BJ (cell line): ENCODE data around the gene COL6A1. TPM values are rescaled to one million over a fixed set of nuclear protein-coding genes. Genes with fewer than 3 reads are reported as not detected.

Source experiments
- CTCF ChIA-PET: fragments of 350-600 bp; formaldehyde crosslinking; extraction: SDS; loops from one replicate; lab custom pipeline; 2021; ENCODE audit warnings: antibody characterized with exemption, inconsistent platforms; lab: Yijun Ruan, JAX
- POLR2A ChIA-PET: fragments of 300-600 bp; sonication (Branson Sonifier 250); formaldehyde crosslinking; extraction: SDS; loops from one replicate; lab custom pipeline; 2021; ENCODE audit warnings: antibody characterized with exemption; lab: Charles Lee
- DNase-seq: peaks from one replicate; pipeline ENCODE4 v3.0.0-alpha.2; 2011; ENCODE audit warnings: low read depth
- H3K27me3 ChIP-seq: 2 replicates; pipeline ENCODE4 v1.6.0; 2011; ENCODE audit warnings: low read length; ENCODE audit not compliant: control insufficient read depth, insufficient read depth
- H3K36me3 ChIP-seq: 2 replicates; pipeline ENCODE4 v1.5.1; 2011; ENCODE audit warnings: low read length; ENCODE audit not compliant: control insufficient read depth, insufficient read depth
- H3K4me3 ChIP-seq: 2 replicates; pipeline ENCODE4 v1.5.1; 2011; ENCODE audit warnings: low read depth, mild to moderate bottlenecking, control low read depth, low read length
- CTCF ChIP-seq: IDR thresholded peaks from 2 replicates; pipeline ENCODE4 v1.5.1; 2011; ENCODE audit warnings: low read depth, mild to moderate bottlenecking, control low read depth, inconsistent platforms, low read length, moderate library complexity; ENCODE audit not compliant: insufficient read depth
- polyA plus RNA-seq: library from polyadenylated mRNA; depleted of rRNA; stranded (reverse); fragments of >200 nt; gene quantifications from 2 replicates; pipeline ENCODE4 v1.2.3, GENCODE V29; 2011

The COL6A1 gene
- polyA plus RNA-seq, 1 experiment, result 672 TPM

GRCh38 chr21:45937721-45938452 lies 43.7 kb upstream of the COL6A1 start:
- no peak for TF ChIP-seq CTCF
- ChIA-PET CTCF (interaction anchor here (4.6 kb wide), 1 partner anchor 15 kb away, joined by 14 read pairs; no protein-coding TSS in a partner anchor), POLR2A (no interaction called here)
- DNase-seq, result no peak
- Histone ChIP-seq H3K36me3 (no peaks in the 10 kb centered on the region), H3K27me3 (no peaks in the 10 kb centered on the region; the same call in 1 of the 2 replicates), H3K4me3 (no peak overlapping the region)

- DNase-seq, result no peak
- no peak for TF ChIP-seq CTCF
- POLR2A ChIA-PET, result no interaction called here
- CTCF ChIA-PET, result no interaction called here
- Histone ChIP-seq H3K36me3 (no peaks in the 10 kb centered on the region), H3K4me3 (no peak overlapping the region), H3K27me3 (no peaks in the 10 kb centered on the region; the same call in 1 of the 2 replicates)
These were observed 43.2 kb upstream of the COL6A1 start for GRCh38 chr21:45938453-45938755.

GRCh38 chr21:45938811-45939520 lies 42.6 kb upstream of the COL6A1 start:
- no peaks in the 10 kb centered on the region for H3K36me3 ChIP-seq
- ChIA-PET CTCF (interaction anchor here (0.9 to 1.2 kb wide), 2 partner anchors 13 to 16 kb away, joined by 3 read pairs; no protein-coding TSS in a partner anchor), POLR2A (no interaction called here)
- no peak for TF ChIP-seq CTCF
- DNase-seq, result no peak
- H3K27me3 ChIP-seq, result no peaks in the 10 kb centered on the region; the same call in 1 of the 2 replicates
- no peak overlapping the region for H3K4me3 ChIP-seq

- DNase-seq, result no peak
- no peaks in the 10 kb centered on the region; the same call in 1 of the 2 replicates for H3K27me3 ChIP-seq
- TF ChIP-seq CTCF, result no peak
- no peak overlapping the region for H3K4me3 ChIP-seq
- ChIA-PET POLR2A (no interaction called here), CTCF (interaction anchor here (0.9 to 1.2 kb wide), 3 partner anchors 13 to 31 kb away, joined by 3 read pairs; no protein-coding TSS in a partner anchor)
- no peaks in the 10 kb centered on the region for H3K36me3 ChIP-seq
These were observed 42.0 kb upstream of the COL6A1 start for GRCh38 chr21:45939521-45940045.

GRCh38 chr21:45940091-45940490 lies 41.5 kb upstream of the COL6A1 start:
- no peak for DNase-seq
- ChIA-PET CTCF (interaction anchor here (1.0 to 1.2 kb wide), 2 partner anchors 12 to 31 kb away, joined by 3 read pairs; no protein-coding TSS in a partner anchor), POLR2A (no interaction called here)

More at GRCh38 chr21:45940091-45940490, 41.5 kb upstream of the COL6A1 start:
- no peaks in the 10 kb centered on the region for H3K36me3 ChIP-seq
- no peak for TF ChIP-seq CTCF
- no peaks in the 10 kb centered on the region; the same call in 1 of the 2 replicates for H3K27me3 ChIP-seq
- no peak overlapping the region for H3K4me3 ChIP-seq
